GM19397 (cell line): Measurements from ENCODE around the gene ATP2B3.

ENCODE experiments used
- ATAC-seq: cut with Tn5 transposase; IDR thresholded peaks from one replicate; pipeline ENCODE4 v1.9.1; 2021; ENCODE audit warnings: mild to moderate bottlenecking, moderate library complexity; ENCODE audit not compliant: unreplicated experiment

ATP2B3 gene

GRCh38 chrX:153517423-153517822, at the start of gene ATP2B3:
TSS of gene ATP2B3 (plus strand) at chrX:153517642. CDS start at chrX:153536248, 18,606 bp downstream.
- ATAC-seq = no peak

DNA sequence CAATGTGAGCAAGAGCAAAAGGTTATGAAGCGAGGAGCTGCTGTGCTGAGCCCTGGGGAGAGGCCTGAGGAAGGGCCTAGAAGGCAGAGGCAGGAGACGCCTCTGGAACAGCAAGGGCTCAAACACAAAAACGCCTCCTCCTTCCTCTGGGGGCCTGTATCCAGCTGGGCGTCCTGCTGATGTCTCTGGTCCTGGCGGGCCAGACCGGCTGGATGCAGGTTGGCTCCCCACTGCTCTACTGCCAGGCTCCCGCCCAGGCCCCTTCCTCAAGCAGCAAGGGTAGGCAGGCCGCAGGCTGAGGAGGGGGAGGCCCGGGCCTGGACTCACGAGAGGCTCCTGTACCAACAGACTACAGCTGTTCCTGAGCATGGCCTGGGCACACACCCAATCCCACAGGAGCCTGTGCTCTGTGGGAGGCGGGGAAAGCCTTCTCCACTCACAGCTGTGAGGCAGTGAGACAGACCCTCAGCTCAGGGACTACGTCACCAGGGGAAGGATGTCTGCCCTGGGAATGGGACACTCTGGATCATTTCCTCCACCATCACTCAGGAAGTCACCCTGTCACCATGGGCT, 49.3 kb upstream of the ATP2B3 start:
- no peak for ATAC-seq

DNA sequence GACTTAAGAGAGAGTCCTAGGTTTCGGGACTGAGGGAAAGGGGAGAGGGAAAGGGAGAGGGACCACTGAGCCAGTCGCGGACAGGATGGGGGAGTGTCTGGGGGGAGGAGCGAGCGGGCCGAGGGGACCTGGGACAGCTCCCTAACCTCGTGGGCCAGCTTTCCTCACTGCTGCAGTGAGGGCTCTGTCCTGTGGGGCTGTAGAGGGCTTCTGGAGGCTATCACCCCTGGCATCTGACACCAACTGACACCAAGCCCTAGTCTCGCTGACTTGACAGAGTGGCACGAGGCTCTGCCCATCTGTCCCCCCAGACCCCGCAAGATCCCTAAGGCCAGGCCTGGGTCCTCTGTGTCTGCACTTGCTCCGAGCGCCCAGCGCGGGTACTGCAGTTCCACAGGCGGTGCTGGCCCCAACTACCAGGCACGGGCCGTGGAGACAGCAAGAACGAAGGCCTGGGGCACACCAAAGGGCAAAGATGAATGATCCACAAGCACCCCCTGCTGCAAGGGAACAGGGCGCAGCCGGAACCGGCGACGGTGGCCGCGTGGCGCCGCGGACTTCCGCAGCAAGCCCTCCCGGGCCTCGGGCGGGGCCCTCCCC, 47.5 kb upstream of the ATP2B3 start:
- peak; percentile 35 for ATAC-seq

- peak; percentile 80 for ATAC-seq
These were observed 46.8 kb upstream of the ATP2B3 start, which contains the start of gene HAUS7 for GRCh38 chrX:153470411-153471363. TSS of gene HAUS7 (minus strand) at chrX:153470576. CDS start at chrX:153470557, 19 bp downstream.

DNA sequence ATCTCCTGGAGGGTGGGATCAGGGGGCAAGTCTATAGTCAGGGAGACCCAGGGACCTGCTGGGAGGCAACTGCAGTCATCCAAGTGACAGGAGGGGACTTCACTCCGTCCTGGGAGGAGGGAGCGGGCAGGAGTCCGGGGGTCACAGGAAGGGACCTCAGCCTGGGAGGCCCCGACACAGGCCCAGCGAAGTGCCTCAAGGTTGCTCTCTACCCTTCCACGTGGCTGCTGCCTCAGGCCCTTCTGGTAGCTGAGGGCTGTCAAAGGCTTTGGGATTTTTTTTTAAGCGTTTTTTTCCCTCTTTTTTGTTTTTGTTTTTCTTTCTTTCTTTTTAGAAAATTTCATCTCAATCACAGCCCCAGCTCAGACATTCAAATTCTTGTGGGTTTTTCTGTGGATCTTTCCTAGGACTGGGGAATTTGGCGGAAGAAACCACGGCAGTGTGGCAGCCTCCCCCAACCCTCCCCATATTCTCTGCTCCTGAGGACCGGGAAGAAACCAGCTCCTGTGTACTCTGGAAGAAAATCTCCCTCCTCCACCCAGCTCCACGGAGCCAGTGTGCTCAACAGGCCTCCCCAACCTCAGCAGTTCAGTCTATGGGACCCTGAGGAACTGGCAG, 45.7 kb upstream of the ATP2B3 start:
- no peak for ATAC-seq

GRCh38 chrX:153473126-153473525, 44.3 kb upstream of the ATP2B3 start:
- no peak for ATAC-seq

DNA sequence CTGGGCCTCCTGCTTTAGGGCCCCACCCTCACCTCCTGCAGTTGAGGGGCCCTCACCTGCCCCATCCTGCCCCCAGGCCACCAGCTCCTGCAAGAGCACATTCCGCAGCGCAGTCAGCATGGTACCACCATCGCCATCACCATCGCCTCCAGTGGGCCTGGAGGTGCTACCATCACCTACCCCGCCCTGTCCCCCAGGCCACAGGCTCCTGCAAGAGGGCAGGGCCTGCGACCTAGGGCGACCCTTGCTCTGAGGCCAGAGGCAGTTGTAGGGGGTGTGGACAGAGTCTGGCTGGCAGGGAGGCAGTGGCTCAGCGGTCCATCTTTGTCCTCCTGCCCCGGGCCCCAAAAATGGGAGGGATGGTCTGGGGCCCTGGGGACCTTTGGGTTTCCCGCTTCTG, 43.2 kb upstream of the ATP2B3 start:
- no peak for ATAC-seq

- ATAC-seq = no peak
These were observed 42.7 kb upstream of the ATP2B3 start for GRCh38 chrX:153474718-153475117.

- no peak for ATAC-seq
These were observed 42.2 kb upstream of the ATP2B3 start for GRCh38 chrX:153475271-153475670.

- ATAC-seq = no peak
These were observed 41.6 kb upstream of the ATP2B3 start for GRCh38 chrX:153475751-153476281.

GRCh38 chrX:153476666-153477363, 40.6 kb upstream of the ATP2B3 start:
- ATAC-seq = no peak

DNA sequence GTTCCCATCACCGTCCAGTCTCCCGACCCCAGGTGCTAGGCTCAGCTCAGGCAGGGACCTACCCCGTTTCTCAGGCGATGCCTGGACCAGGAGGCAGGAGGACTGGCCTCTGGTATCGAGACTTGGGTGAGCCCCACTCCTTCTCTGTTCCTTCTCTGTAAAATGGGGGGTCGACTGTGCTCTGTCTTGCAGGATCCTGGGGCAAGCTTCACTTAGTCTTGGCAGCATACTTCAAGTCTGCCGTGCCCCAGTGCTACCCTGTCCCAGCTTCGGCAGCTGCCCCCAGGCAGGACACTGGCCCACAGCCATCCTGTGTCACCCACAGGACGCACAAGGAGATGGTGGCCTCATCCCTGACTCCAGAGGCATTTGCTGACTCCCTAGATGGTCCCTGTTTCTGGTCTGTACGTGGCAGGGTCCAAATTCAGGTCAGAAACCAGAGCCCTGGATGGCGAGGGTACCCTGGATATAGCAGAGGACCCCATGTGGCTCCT, 40.0 kb upstream of the ATP2B3 start:
- ATAC-seq = no peak

DNA sequence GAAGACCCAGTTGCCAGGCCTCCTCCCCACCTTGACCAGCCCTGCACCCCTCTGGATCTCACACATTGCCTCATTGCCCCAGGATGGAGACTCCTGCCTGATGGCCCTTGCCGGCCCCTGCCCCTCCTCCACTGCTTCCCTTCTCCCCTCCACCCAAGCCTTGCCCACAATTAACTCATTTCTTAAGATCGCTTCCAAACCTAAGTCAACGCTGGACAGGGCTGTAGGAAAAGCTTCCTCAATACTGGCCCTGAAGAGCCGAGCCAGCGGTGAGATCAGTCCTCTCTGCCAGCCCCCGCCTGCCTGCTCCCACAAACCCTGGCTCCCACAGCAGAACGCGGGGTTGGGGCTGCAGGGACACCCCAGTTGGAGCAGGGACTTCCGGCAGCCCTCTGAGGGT, 39.5 kb upstream of the ATP2B3 start:
- no peak for ATAC-seq

DNA sequence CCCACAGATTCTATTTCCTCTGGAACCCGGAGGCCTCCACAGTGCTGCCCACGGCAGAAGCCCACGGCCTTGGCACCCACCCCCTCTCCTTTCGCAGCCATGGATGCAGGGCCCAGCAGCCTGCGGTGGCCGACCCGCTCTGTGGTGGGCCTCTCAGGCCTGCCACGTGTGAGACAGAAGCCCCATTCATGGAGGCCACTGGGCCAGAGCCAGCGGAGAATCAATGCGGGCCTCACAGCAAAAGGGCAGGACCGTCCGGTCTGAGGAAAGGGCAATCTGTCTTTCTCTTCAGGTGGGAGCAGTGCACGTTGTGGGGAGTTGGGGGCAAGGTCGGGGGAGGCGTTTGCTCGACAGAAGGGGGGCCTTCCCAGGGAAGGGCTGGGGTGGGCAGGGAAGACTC, 38.7 kb upstream of the ATP2B3 start:
- no peak for ATAC-seq

GRCh38 chrX:153481043-153481442, 36.4 kb upstream of the ATP2B3 start:
- no peak for ATAC-seq

- ATAC-seq = no peak
These were observed 34.9 kb upstream of the ATP2B3 start for GRCh38 chrX:153482376-153483015.

- ATAC-seq = no peak
These were observed 31.9 kb upstream of the ATP2B3 start for GRCh38 chrX:153485396-153486080.

- no peak for ATAC-seq
These were observed 31.3 kb upstream of the ATP2B3 start for GRCh38 chrX:153486171-153486570.

DNA sequence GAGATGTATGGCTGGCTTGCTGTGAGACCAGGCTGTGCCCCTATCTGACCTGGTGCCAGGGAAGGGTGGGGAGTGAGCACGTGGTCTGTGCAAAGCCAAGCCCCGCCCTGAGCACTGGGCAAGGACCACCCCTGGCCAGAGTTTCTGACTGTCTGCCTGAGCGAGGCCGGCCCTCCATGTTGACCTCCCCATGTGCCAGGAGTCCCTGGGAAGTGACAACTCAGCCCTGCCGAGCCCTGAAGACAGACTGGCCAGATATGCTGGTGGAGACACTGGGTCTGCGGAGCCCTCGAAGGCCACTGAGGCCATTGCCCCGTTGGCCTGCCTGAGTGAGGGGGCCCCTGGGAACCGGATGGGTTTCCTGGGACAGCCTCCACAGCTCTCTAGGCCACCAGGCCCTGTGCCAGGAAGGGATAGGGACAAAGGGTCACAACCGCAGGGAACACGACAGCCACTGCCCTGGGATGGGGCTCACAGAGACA, 29.8 kb upstream of the ATP2B3 start:
- ATAC-seq = no peak
